ENCODE data around the gene AP1S1.
"Not testable (repeated sequence)": the region's sequence is repeated elsewhere in the genome, so short reads cannot be mapped to it uniquely, and the experiment has no call there.

The AP1S1 gene

DNA sequence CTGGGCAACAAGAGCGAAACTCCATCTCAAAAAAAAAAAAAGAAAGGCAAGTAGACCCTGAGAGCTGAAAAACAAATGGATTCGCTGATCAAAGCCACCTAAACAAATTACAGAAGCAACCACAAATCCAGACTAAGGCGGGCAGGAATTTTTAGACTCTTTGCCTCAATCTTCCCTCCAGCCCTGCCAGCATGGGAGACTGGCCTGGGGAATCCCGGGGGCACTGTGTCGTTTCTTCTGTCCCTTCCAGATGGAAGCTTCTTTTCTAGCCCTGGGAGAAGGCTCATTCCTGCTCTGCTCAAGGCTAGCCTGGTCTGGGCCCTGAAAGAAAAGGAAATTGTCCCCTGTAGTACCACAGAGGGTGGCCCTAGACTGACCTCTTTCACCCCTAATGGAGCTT lies 43.0 kb upstream of the AP1S1 start:
- Histone ChIP-seq H3K79me2 (ENCODE audit: control insufficient read depth, low read length) (no peaks in the 10 kb centered on the region), H3K27me3 (ENCODE audit: control insufficient read depth, low read length) (peaks cover 31% of the 10 kb centered on the region)

DNA sequence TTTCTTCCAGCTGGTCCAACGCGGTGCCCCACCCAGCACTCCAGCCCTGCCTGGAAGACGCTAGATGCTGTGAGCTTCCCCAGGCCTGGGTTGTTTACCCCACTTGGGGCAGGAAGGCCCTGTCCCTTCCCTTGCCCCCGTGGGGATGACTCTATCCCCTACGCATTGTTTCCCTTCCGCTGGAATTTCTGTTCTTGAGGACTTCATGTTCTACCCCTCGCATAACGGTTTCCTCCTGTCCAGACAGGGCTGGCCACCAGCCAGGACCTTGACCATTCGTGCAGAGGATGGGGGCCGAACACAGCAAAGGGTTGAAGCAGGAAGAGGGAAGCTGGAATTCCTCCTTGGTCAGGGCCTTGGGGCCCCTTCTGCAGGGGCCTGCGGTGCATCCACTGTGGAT lies 42.0 kb upstream of the AP1S1 start:
- Histone ChIP-seq H3K9me3 (ENCODE audit: control insufficient read depth, insufficient read depth, low read length) (no peaks in the 10 kb centered on the region), H3K4me2 (ENCODE audit: low read length) (no peak overlapping the region), H3K4me3 (ENCODE audit: low read length) (no peak overlapping the region), H3K4me1 (ENCODE audit: control insufficient read depth, low read length) (peaks cover 5% of the 10 kb centered on the region; the same call in 1 of the 2 replicates), H3K9me2 (replicated peaks; ENCODE audit: control insufficient read depth, low read length) (no peaks in the 10 kb centered on the region), H3K27ac (ENCODE audit: low read depth, low read length) (no peak overlapping the region), H3F3A (ENCODE audit: control insufficient read depth, insufficient read depth) (no peaks in the 10 kb centered on the region), H3K36me3 (ENCODE audit: control insufficient read depth, low read length) (no peaks in the 10 kb centered on the region), H4K20me1 (ENCODE audit: control insufficient read depth, insufficient read depth, low read depth, low read length) (no peaks in the 10 kb centered on the region), H3K27me3 (ENCODE audit: control insufficient read depth, low read length) (peaks cover 24% of the 10 kb centered on the region), H3K79me2 (ENCODE audit: control insufficient read depth, low read length) (no peaks in the 10 kb centered on the region)
- TF ChIP-seq EZH2phosphoT487 (IDR thresholded peaks at IDR 0.05; ENCODE audit: borderline replicate concordance, low read length) = no peak
- TF ChIP-seq, protein P1, sequence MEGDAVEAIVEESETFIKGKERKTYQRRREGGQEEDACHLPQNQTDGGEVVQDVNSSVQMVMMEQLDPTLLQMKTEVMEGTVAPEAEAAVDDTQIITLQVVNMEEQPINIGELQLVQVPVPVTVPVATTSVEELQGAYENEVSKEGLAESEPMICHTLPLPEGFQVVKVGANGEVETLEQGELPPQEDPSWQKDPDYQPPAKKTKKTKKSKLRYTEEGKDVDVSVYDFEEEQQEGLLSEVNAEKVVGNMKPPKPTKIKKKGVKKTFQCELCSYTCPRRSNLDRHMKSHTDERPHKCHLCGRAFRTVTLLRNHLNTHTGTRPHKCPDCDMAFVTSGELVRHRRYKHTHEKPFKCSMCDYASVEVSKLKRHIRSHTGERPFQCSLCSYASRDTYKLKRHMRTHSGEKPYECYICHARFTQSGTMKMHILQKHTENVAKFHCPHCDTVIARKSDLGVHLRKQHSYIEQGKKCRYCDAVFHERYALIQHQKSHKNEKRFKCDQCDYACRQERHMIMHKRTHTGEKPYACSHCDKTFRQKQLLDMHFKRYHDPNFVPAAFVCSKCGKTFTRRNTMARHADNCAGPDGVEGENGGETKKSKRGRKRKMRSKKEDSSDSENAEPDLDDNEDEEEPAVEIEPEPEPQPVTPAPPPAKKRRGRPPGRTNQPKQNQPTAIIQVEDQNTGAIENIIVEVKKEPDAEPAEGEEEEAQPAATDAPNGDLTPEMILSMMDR (IDR thresholded peaks at IDR 0.05; ENCODE audit: low read depth, low read length, poor library complexity, severe bottlenecking) = no peak

More for the DNA sequence above, 43.0 kb upstream of the AP1S1 start:
- no peak overlapping the region for H3K4me3 ChIP-seq (ENCODE audit: low read length)
- no peak overlapping the region for H3K27ac ChIP-seq (ENCODE audit: low read depth, low read length)
- H3K4me2 ChIP-seq (ENCODE audit: low read length) = no peak overlapping the region
- H3K4me1 ChIP-seq (ENCODE audit: control insufficient read depth, low read length) = peaks cover 5% of the 10 kb centered on the region; the same call in 1 of the 2 replicates
- H3F3A ChIP-seq (ENCODE audit: control insufficient read depth, insufficient read depth) = no peaks in the 10 kb centered on the region
- H3K9me2 ChIP-seq (replicated peaks; ENCODE audit: control insufficient read depth, low read length) = no peaks in the 10 kb centered on the region
- no peaks in the 10 kb centered on the region for H3K9me3 ChIP-seq (ENCODE audit: control insufficient read depth, insufficient read depth, low read length)
- H4K20me1 ChIP-seq (ENCODE audit: control insufficient read depth, insufficient read depth, low read depth, low read length) = no peaks in the 10 kb centered on the region
- TF ChIP-seq EZH2phosphoT487 (IDR thresholded peaks at IDR 0.05; ENCODE audit: borderline replicate concordance, low read length) = no peak
- TF ChIP-seq, protein P1 (IDR thresholded peaks at IDR 0.05; ENCODE audit: low read depth, low read length, poor library complexity, severe bottlenecking) = no peak
- no peaks in the 10 kb centered on the region for H3K36me3 ChIP-seq (ENCODE audit: control insufficient read depth, low read length)

GRCh38 chr7:101113140-101113539 lies 41.1 kb upstream of the AP1S1 start:
- not testable (repeated sequence) for H3K9me3 ChIP-seq (ENCODE audit: control insufficient read depth, insufficient read depth, low read length); H3K4me1 ChIP-seq (ENCODE audit: control insufficient read depth, low read length); H3K4me2 ChIP-seq (ENCODE audit: low read length); H3K4me3 ChIP-seq (ENCODE audit: low read length); H3F3A ChIP-seq (ENCODE audit: control insufficient read depth, insufficient read depth); H3K79me2 ChIP-seq (ENCODE audit: control insufficient read depth, low read length); H3K9me2 ChIP-seq (replicated peaks; ENCODE audit: control insufficient read depth, low read length); H4K20me1 ChIP-seq (ENCODE audit: control insufficient read depth, insufficient read depth, low read depth, low read length); H3K27ac ChIP-seq (ENCODE audit: low read depth, low read length); H3K36me3 ChIP-seq (ENCODE audit: control insufficient read depth, low read length)
- H3K27me3 ChIP-seq (ENCODE audit: control insufficient read depth, low read length) = peaks cover 16% of the 10 kb centered on the region

GRCh38 chr7:101113836-101114235 lies 40.4 kb upstream of the AP1S1 start:
- H3K27me3 ChIP-seq (ENCODE audit: control insufficient read depth, low read length) = peaks cover 9% of the 10 kb centered on the region
- H3F3A ChIP-seq (ENCODE audit: control insufficient read depth, insufficient read depth) = no peaks in the 10 kb centered on the region
- no peaks in the 10 kb centered on the region for H4K20me1 ChIP-seq (ENCODE audit: control insufficient read depth, insufficient read depth, low read depth, low read length)
- no peaks in the 10 kb centered on the region for H3K9me2 ChIP-seq (replicated peaks; ENCODE audit: control insufficient read depth, low read length)
- H3K79me2 ChIP-seq (ENCODE audit: control insufficient read depth, low read length) = no peaks in the 10 kb centered on the region
- no peak for TF ChIP-seq EZH2phosphoT487 (IDR thresholded peaks at IDR 0.05; ENCODE audit: borderline replicate concordance, low read length)
- TF ChIP-seq, protein P1 (IDR thresholded peaks at IDR 0.05; ENCODE audit: low read depth, low read length, poor library complexity, severe bottlenecking) = no peak
- no peaks in the 10 kb centered on the region; the same call in 1 of the 2 replicates for H3K4me1 ChIP-seq (ENCODE audit: control insufficient read depth, low read length)
- no peak overlapping the region for H3K4me2 ChIP-seq (ENCODE audit: low read length)
- H3K27ac ChIP-seq (ENCODE audit: low read depth, low read length) = no peak overlapping the region
- H3K9me3 ChIP-seq (ENCODE audit: control insufficient read depth, insufficient read depth, low read length) = no peaks in the 10 kb centered on the region
- H3K4me3 ChIP-seq (ENCODE audit: low read length) = no peak overlapping the region
- H3K36me3 ChIP-seq (ENCODE audit: control insufficient read depth, low read length) = no peaks in the 10 kb centered on the region

Measured in DOHH2 (cell line).